ENCODE results near the gene ADAMTSL5. TPM values are rescaled to one million over a fixed set of nuclear protein-coding genes. Genes with fewer than 3 reads are reported as not detected.

The ADAMTSL5 gene
- total RNA-seq, 1 donor from 2014 or later: not detected

DNA sequence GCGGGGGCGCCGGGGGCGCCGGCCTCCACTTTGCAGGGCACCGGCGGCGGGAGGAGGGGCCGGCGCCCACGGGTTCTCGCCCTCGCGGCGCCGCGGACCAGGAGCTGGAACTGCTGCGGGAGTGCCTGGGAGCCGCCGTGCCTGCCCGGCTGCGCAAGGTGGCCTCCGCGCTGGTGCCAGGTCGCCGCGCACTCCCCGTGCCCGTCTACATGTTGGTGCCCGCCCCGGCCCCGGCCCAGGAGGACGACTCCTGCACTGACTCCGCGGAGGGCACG is 45.7 kb downstream of the ADAMTSL5 start:
- intact Hi-C loops (cut with micrococcal nuclease): loop anchor here (10.0 kb wide), 1 partner anchor 298 kb away; no protein-coding TSS in a partner anchor
- H3K36me3 Mint-ChIP-seq (ENCODE audit: low read depth): no peaks in the 10 kb centered on the region
- ChIA-PET POLR2A (no interaction called here), CTCF (interaction anchor here (1.6 kb wide), 1 partner anchor 359 kb away, joined by 3 read pairs; no protein-coding TSS in a partner anchor)
- no peak overlapping the region for H3K27ac Mint-ChIP-seq
- no peak overlapping the region for H3K4me3 Mint-ChIP-seq
- TF ChIP-seq, protein P1, sequence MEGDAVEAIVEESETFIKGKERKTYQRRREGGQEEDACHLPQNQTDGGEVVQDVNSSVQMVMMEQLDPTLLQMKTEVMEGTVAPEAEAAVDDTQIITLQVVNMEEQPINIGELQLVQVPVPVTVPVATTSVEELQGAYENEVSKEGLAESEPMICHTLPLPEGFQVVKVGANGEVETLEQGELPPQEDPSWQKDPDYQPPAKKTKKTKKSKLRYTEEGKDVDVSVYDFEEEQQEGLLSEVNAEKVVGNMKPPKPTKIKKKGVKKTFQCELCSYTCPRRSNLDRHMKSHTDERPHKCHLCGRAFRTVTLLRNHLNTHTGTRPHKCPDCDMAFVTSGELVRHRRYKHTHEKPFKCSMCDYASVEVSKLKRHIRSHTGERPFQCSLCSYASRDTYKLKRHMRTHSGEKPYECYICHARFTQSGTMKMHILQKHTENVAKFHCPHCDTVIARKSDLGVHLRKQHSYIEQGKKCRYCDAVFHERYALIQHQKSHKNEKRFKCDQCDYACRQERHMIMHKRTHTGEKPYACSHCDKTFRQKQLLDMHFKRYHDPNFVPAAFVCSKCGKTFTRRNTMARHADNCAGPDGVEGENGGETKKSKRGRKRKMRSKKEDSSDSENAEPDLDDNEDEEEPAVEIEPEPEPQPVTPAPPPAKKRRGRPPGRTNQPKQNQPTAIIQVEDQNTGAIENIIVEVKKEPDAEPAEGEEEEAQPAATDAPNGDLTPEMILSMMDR (IDR thresholded peaks at IDR 0.05): no peak
- ATAC-seq (ENCODE audit: low read depth) (no peak), DNase-seq (no peak)
- H3K27me3 Mint-ChIP-seq: no peaks in the 10 kb centered on the region
- peaks cover 20% of the 10 kb centered on the region for H3K4me1 Mint-ChIP-seq
- H3K9me3 Mint-ChIP-seq: no peaks in the 10 kb centered on the region

DNA sequence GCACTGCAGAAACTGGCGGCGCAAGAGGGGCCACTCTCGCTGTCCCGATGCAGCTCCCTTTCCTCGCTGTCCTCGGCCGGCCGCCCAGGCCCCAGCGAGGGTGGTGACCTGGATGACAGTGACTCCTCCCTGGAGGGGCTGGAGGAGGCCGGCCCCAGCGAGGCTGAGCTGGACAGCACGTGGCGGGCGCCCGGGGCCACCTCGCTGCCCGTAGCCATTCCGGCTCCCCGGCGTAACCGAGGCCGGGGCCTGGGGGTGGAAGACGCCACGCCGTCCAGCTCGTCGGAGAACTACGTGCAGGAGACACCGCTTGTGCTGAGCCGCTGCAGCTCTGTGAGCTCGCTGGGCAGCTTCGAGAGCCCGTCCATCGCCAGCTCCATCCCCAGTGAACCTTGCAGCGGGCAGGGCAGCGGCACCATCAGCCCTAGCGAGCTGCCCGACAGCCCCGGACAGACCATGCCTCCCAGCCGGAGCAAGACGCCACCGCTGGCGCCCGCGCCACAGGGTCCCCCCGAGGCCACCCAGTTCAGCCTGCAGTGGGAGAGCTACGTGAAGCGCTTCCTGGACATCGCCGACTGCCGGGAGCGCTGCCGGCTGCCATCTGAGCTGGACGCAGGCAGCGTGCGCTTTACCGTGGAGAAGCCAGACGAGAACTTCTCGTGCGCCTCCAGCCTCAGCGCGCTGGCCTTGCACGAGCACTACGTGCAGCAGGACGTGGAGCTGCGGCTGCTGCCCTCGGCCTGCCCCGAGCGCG is 46.2 kb downstream of the ADAMTSL5 start:
- H3K36me3 Mint-ChIP-seq (ENCODE audit: low read depth): no peaks in the 10 kb centered on the region
- H3K27ac Mint-ChIP-seq: no peak overlapping the region
- no peaks in the 10 kb centered on the region for H3K27me3 Mint-ChIP-seq
- ATAC-seq (ENCODE audit: low read depth): no peak
- peaks cover 15% of the 10 kb centered on the region for H3K4me1 Mint-ChIP-seq
- H3K4me3 Mint-ChIP-seq: no peak overlapping the region
- TF ChIP-seq, protein P1 (IDR thresholded peaks at IDR 0.05): no peak
- no peaks in the 10 kb centered on the region for H3K9me3 Mint-ChIP-seq
- ChIA-PET CTCF (interaction anchor here (1.6 kb wide), 1 partner anchor 360 kb away, joined by 3 read pairs; no protein-coding TSS in a partner anchor), POLR2A (interaction anchor here (0.7 to 0.9 kb wide), 2 partner anchors 12 to 203 kb away, joined by 3 read pairs; no protein-coding TSS in a partner anchor)
- no peak for DNase-seq
- intact Hi-C loops (cut with micrococcal nuclease): loop anchor here (10.0 kb wide), 1 partner anchor 298 kb away; no protein-coding TSS in a partner anchor

DNA sequence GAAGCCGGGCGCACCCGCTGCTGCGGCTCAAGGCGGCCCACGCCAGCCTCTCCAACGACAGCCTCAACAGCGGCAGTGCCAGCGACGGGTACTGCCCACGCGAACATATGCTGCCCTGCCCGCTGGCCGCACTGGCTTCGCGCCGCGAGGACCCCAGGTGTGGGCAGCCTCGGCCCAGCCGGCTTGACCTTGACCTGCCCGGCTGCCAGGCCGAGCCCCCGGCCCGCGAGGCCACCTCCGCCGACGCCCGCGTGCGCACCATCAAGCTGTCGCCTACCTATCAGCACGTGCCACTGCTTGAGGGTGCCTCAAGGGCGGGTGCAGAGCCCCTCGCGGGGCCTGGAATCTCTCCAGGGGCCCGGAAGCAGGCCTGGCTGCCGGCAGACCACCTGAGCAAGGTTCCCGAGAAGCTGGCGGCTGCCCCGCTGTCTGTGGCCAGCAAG is 46.8 kb downstream of the ADAMTSL5 start:
- Mint-ChIP-seq H3K4me1 (peaks cover 10% of the 10 kb centered on the region), H3K9me3 (no peaks in the 10 kb centered on the region), H3K4me3 (no peak overlapping the region), H3K27ac (no peak overlapping the region), H3K36me3 (ENCODE audit: low read depth) (no peaks in the 10 kb centered on the region), H3K27me3 (no peaks in the 10 kb centered on the region)
- ChIA-PET POLR2A (interaction anchor here (0.7 to 1.0 kb wide), 3 partner anchors 12 to 202 kb away, joined by 3 read pairs; no protein-coding TSS in a partner anchor), CTCF (no interaction called here)
- no peak for ATAC-seq (ENCODE audit: low read depth)
- TF ChIP-seq, protein P1 (IDR thresholded peaks at IDR 0.05): no peak
- DNase-seq: no peak
- intact Hi-C loops (cut with micrococcal nuclease): loop anchor here (10.0 kb wide), 1 partner anchor 299 kb away; no protein-coding TSS in a partner anchor

DNA sequence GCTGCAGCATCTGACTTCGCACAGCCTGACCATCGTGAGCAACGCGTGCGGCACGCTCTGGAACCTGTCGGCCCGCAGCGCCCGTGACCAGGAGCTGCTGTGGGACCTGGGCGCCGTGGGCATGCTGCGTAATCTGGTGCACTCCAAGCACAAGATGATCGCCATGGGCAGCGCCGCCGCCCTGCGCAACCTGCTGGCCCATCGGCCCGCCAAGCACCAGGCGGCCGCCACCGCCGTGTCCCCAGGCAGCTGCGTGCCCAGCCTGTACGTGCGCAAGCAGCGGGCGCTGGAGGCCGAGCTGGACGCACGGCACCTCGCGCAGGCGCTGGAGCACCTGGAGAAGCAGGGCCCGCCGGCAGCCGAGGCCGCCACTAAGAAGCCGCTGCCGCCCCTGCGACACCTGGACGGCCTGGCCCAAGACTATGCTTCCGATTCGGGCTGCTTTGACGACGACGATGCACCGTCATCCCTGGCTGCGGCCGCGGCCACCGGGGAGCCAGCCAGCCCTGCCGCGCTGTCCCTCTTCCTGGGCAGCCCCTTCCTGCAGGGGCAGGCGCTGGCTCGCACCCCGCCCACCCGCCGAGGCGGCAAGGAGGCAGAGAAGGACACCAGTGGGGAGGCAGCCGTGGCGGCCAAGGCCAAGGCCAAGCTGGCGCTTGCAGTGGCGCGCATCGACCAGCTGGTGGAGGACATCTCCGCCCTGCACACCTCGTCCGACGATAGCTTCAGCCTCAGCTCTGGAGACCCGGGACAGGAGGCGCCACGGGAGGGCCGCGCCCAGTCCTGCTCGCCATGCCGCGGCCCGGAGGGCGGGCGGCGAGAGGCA is 47.4 kb downstream of the ADAMTSL5 start:
- intact Hi-C loops (cut with micrococcal nuclease): loop anchor here (10.0 kb wide), 1 partner anchor 299 kb away; no protein-coding TSS in a partner anchor
- Mint-ChIP-seq H3K27me3 (no peaks in the 10 kb centered on the region), H3K4me3 (no peak overlapping the region), H3K9me3 (no peaks in the 10 kb centered on the region), H3K4me1 (peaks cover 10% of the 10 kb centered on the region), H3K36me3 (ENCODE audit: low read depth) (no peaks in the 10 kb centered on the region), H3K27ac (no peak overlapping the region)
- DNase-seq: no peak
- ChIA-PET CTCF (no interaction called here), POLR2A (interaction anchor here (0.9 to 1.0 kb wide), 2 partner anchors 14 to 202 kb away, joined by 3 read pairs; no protein-coding TSS in a partner anchor)
- no peak for ATAC-seq (ENCODE audit: low read depth)
- TF ChIP-seq, protein P1 (IDR thresholded peaks at IDR 0.05): no peak

Measured in activated B cell treated with CpG ODN at 0.5 μM for 24 hours (primary cell).